GM12864 (cell line): ENCODE results near the gene CMTM2.
A peak's percentile ranks its signal among the peaks of the same experiment; 100 is the strongest.

Experiments used
- DNase-seq: peaks from one replicate; pipeline ENCODE4 v3.0.0-alpha.2; 2011; ENCODE audit warnings: low read depth
- H3K4me3 ChIP-seq: 2 replicates; pipeline ENCODE4 v1.5.1; 2011; ENCODE audit warnings: mild to moderate bottlenecking, low read depth, low read length, control low read depth
- CTCF ChIP-seq: IDR thresholded peaks from 2 replicates; pipeline ENCODE4 v1.5.1; 2011; ENCODE audit warnings: low read depth, mild to moderate bottlenecking, moderate library complexity, low read length, control low read depth, inconsistent platforms; ENCODE audit errors: missing control alignments

The CMTM2 gene

GRCh38 chr16:66585481-66586239 is 6.4 kb downstream of the CMTM2 start:
- no peak overlapping the region for H3K4me3 ChIP-seq
- no peak for DNase-seq
- no peak for TF ChIP-seq CTCF

- H3K4me3 ChIP-seq: no peak overlapping the region
- no peak for DNase-seq
- TF ChIP-seq CTCF: no peak
Observed at GRCh38 chr16:66587881-66588600, 8.8 kb downstream of the CMTM2 start.

- H3K4me3 ChIP-seq: no peak overlapping the region
- peak; percentile 93 for TF ChIP-seq CTCF
- DNase-seq: no peak
Observed at GRCh38 chr16:66588981-66589713, 9.9 kb downstream of the CMTM2 start.

- DNase-seq: no peak
- TF ChIP-seq CTCF: no peak
- H3K4me3 ChIP-seq: peak overlapping the region; percentile 39
Observed at GRCh38 chr16:66590322-66590721, 11.1 kb downstream of the CMTM2 start.

- TF ChIP-seq CTCF: no peak
- H3K4me3 ChIP-seq: no peak overlapping the region
- DNase-seq: no peak
Observed at GRCh38 chr16:66591018-66591417, 11.8 kb downstream of the CMTM2 start.

- DNase-seq: no peak
- TF ChIP-seq CTCF: no peak
- no peak overlapping the region for H3K4me3 ChIP-seq
Observed at GRCh38 chr16:66592241-66592640, 13.0 kb downstream of the CMTM2 start.
